ENCODE data around the gene MLN. TPM values are rescaled to one million over a fixed set of nuclear protein-coding genes. Genes with fewer than 3 reads are reported as not detected.

The MLN gene
- total RNA-seq, 3 donors from 2014 or later, result not detected

DNA sequence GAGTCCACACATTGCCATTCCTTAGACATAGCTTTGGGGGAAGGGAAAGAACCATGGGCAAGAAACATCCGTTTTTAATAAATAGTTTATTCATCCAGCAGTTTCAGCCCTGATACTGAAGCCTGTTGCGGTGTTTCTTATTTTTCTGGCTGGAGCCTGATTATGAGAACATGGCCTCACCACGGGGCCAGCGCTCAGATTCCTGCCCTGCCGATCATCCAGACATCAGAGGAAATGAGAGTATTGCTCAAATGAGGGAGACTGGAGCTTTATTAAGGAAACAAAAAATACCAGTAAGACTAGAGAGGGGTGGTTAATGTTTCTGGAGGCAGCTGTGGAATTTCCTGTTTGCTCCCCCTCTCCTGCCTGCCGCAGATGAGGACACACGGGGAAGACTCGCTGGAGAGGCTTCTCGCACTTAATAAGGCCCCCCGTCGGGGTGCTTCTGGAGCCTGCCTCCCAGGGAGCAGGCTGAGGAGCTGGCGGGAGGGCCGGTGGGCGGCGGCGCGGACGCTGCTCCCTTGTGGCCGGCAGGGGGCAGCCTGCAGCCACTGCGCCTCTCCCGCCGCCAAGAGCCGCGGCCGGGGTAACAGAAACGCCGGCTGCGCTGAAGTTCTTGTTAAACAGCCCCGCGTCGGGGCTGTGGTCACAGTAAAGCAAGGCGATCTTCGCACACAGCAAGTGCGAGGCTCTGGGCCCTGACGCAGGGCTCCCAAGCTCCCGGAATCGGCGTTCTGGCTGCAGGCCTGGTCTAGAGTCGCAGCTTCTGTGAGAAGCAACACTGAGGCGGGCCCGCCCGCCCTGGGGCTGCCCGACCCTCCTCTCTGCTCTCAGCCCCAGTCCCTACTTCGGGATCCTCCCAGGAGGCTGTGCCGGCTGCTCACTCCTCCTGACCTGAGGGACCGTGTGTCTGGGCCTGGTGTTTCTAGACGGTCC, 32.4 kb downstream of the MLN start:
- Histone ChIP-seq H3K4me3 (peak overlapping the region in 2 of 3 donors; percentile 28 to 53), H3K36me3 (peaks cover 8% of the 10 kb centered on the region), H3K4me1 (peaks cover 20 to 23% of the 10 kb centered on the region in 2 donors), H3K9me3 (peaks cover 0 to 4% of the 10 kb centered on the region in 2 donors), H3K27me3 (no peaks in the 10 kb centered on the region), H3K27ac (peak overlapping the region; percentile 81 to 90)
- TF ChIP-seq POLR2A (IDR thresholded peaks at IDR 0.05) (no peak), POLR2AphosphoS5 (IDR thresholded peaks at IDR 0.05) (peak in 2 of 3 donors; percentile 15 to 25)
- TF ChIP-seq, protein P1, sequence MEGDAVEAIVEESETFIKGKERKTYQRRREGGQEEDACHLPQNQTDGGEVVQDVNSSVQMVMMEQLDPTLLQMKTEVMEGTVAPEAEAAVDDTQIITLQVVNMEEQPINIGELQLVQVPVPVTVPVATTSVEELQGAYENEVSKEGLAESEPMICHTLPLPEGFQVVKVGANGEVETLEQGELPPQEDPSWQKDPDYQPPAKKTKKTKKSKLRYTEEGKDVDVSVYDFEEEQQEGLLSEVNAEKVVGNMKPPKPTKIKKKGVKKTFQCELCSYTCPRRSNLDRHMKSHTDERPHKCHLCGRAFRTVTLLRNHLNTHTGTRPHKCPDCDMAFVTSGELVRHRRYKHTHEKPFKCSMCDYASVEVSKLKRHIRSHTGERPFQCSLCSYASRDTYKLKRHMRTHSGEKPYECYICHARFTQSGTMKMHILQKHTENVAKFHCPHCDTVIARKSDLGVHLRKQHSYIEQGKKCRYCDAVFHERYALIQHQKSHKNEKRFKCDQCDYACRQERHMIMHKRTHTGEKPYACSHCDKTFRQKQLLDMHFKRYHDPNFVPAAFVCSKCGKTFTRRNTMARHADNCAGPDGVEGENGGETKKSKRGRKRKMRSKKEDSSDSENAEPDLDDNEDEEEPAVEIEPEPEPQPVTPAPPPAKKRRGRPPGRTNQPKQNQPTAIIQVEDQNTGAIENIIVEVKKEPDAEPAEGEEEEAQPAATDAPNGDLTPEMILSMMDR (IDR thresholded peaks at IDR 0.05), result peak; percentile 70 to 83 (median 74)
- DNase-seq (ENCODE audit: low spot score in 2 of 2), result peak in 1 of 2 donors; percentile 68
- intact Hi-C loops (cut with DNase I; ENCODE audit: low total_unique reads), result no loop called here

DNA sequence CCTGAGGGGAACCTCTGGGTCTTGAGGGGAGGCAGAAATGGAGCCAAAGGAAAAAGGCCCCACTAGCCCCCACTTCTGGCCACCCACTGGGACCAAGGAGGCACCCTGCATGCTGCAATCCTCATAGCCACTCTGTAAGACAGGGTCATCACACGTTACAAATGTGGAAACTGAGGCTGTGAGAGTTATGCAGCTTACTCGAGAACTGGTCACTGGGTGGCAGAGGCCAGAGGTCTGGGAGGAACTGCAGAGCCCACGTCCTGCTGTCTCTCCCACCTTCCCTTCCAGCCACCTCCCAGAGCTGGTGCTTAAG, 33.0 kb downstream of the MLN start:
- Histone ChIP-seq H3K27ac (peak overlapping the region; percentile 81 to 90), H3K36me3 (peaks cover 5% of the 10 kb centered on the region), H3K4me1 (peaks cover 20 to 23% of the 10 kb centered on the region in 2 donors), H3K4me3 (peak overlapping the region in 2 of 3 donors; percentile 28 to 53), H3K9me3 (peaks cover 0 to 4% of the 10 kb centered on the region in 2 donors), H3K27me3 (no peaks in the 10 kb centered on the region)
- intact Hi-C loops (cut with DNase I; ENCODE audit: low total_unique reads), result no loop called here
- TF ChIP-seq POLR2AphosphoS5 (IDR thresholded peaks at IDR 0.05) (no peak), POLR2A (IDR thresholded peaks at IDR 0.05) (no peak)
- TF ChIP-seq, protein P1 (IDR thresholded peaks at IDR 0.05), result no peak
- no peak for DNase-seq (ENCODE audit: low spot score in 2 of 2)

DNA sequence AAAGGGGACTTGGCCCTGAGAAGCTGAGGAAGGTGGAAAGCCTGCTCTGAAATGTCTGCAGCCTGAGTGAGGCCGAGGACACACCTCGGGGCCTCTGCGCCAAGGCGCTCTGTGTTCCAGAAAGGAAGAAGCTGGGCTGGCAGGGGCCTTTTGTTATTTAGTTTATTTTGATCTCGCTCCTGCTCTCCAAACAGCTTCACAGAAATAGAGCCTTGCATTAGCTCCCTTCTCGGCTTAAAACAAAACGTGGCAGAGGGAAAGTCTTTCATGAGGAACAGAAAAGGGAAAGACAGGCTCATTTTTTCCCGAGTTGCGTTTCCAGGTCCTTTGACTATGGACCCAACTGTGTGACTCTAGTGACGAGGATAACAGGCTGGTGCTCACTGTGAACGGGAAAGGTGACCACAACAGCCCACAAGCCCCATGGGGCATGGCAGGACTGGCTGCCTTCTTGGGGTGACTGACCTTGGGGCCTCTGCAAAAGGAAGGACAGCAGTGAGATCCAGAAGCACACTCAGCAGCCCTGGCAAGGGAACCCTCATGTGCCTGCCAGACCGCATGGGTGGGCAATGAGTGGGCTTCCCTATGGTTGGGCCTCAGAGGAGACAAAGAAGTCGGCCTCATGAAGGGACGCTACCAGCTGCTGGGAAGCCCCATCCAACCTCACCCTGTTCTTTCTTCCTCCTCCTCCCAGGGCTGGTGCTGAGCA, 33.5 kb downstream of the MLN start:
- DNase-seq (ENCODE audit: low spot score in 2 of 2), result no peak
- TF ChIP-seq, protein P1 (IDR thresholded peaks at IDR 0.05), result no peak
- TF ChIP-seq POLR2A (IDR thresholded peaks at IDR 0.05), result no peak
- no peak for TF ChIP-seq POLR2AphosphoS5 (IDR thresholded peaks at IDR 0.05)
- H3K4me1 ChIP-seq, result peaks cover 20 to 23% of the 10 kb centered on the region in 2 donors

GRCh38 chr6:33769248-33769821, 34.5 kb downstream of the MLN start:
- H3K27ac ChIP-seq, result peak overlapping the region in 1 of 2 donors; percentile 90
- no peaks in the 10 kb centered on the region for H3K36me3 ChIP-seq
- TF ChIP-seq, protein P1 (IDR thresholded peaks at IDR 0.05), result no peak
- TF ChIP-seq POLR2A (IDR thresholded peaks at IDR 0.05), result no peak
- TF ChIP-seq POLR2AphosphoS5 (IDR thresholded peaks at IDR 0.05), result no peak
- no peak for DNase-seq (ENCODE audit: low spot score in 2 of 2)
- H3K4me3 ChIP-seq, result no peak overlapping the region
- H3K4me1 ChIP-seq, result peaks cover 20 to 23% of the 10 kb centered on the region in 2 donors
- peaks cover 0 to 4% of the 10 kb centered on the region in 2 donors for H3K9me3 ChIP-seq
- no peaks in the 10 kb centered on the region for H3K27me3 ChIP-seq
- intact Hi-C loops (cut with DNase I; ENCODE audit: low total_unique reads), result loop anchor here (10.0 kb wide), 1 partner anchor 385 kb away; no protein-coding TSS in a partner anchor

More for the DNA sequence above, 33.5 kb downstream of the MLN start:
- H3K27ac ChIP-seq, result peak overlapping the region; percentile 81 to 90
- intact Hi-C loops (cut with DNase I; ENCODE audit: low total_unique reads), result no loop called here
- no peaks in the 10 kb centered on the region for H3K36me3 ChIP-seq
- H3K9me3 ChIP-seq, result peaks cover 0 to 4% of the 10 kb centered on the region in 2 donors
- no peaks in the 10 kb centered on the region for H3K27me3 ChIP-seq
- H3K4me3 ChIP-seq, result no peak overlapping the region
